NOMO-1 (cell line): ENCODE measurements around the gene WWC2.

Experiments
- DNase-seq, 2 experiments: peaks; one replicate each; lab custom pipeline; 2025; ENCODE audit not compliant: unreplicated experiment in 2 of 2; lab: John Stamatoyannopoulos, UW

WWC2 gene

DNA sequence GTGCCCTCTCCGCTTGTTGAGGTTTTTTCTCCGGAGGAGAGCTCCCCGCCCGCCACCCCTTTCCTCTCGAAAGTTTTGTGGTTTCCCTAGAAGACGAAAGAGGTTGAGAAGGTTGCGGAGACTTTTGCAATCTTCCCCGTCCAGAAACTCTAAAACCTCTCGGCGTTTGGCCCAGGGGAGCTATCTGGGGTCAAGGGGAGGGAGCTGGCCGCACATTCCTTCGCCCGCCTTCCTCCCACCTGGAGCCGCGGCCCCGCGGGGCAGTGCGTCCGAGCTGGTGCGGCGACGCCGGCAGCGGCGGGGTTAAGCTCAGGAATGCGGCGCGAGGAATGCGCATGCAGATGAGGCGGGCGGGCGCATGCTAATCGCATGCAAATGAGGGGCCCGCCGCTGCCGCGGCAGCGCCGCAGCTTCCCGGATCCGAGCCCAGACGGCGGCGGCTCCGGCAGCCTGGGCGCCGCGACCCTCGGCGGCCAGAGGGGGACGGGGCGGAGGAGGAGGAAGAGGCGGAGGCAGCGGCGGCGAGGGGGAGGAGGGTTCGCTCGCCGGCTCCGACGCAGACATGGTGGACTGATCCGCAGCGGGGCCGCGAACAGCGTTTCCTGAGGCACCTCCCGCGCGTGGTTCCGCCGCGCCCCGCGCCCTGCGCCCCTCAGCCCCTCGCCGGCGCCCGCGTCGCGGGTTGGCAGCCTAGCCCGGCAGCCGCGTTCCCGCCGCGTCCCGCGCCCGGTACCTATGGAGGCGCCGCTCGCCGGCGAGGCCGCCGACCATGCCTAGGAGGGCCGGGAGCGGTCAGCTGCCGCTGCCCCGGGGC, at the start of gene WWC2:
Gene WWC2 (plus strand): TSS at position 535 of the 814 bp plus-strand sequence. CDS start 235 bp downstream, at position 770.
- peak; percentile 79 to 80 for DNase-seq

DNA sequence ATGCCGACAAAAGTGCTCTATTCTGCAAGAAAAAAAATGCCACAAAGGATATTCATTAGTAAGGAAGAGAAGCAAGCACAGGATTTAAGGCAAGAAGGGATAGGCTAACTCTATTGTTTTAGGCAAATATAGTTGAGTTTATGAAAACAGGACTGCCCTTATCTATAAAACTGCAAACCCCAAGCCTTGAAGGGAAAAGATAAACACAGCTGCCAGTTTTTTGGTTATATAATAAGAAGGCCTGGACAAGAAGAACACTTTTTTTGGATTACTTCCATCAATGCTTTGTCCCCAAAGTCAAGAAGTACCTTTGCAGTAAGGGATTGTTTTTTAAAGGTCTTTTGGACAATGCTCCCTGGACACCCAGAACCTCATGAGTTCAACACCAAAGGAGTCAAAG, 45.4 kb upstream of the WWC2 start:
- no peak for DNase-seq

DNA sequence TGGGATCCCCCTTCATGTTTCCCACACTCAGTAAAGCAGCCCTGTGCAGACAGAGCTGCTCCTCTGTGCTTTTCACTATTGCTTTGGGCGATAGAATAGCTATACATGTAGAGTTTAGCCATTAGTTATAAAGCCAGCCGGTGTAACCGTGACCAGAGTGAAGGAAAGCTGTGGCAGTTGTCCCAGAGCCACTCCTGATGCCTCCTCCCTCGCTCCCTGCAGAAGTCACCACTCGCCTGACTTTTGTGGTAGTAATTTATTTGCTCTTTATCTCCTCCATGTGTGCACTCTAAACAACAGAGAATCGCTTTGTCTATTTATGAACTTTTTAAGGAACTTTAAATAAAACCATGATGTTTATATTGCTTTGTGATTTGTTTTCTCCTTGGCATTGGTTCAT, 41.8 kb upstream of the WWC2 start:
- no peak for DNase-seq

DNA sequence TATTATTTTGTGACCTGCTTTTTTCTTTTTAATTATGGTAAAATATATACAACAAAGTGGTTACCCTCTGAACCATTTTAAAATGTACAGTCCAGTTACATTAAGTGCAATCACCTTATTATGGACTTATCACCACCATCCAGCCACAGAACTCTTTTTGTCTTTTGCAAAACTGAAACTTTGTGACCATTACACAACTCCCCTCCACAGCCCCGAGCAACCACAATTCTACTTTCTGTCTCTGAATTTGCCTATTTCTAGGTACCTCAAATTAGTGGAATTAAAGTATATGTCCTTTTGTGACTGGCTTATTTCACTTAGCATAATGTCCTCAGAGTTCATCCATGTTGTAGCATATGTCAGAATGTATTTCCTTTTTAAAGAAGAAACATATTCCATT, 39.3 kb upstream of the WWC2 start:
- DNase-seq = no peak

DNA sequence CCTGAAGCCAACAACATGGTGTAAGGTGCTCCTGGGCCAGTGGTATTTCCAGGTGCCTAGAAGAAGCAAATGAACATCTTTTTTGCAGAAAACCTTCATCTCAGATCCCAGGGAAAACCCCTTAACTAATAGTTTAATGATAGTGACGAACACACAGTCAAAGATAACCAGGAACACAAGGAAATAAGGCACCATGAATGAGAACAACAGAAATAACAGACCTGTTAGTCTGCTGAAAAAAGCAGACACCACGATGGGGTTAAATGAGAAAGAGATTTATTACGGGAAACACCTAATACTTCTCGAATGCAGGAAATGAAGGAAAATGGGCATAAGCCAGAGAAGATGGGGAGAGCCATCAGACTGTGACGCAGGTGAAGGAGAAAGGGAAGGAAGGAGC, 30.6 kb upstream of the WWC2 start:
- DNase-seq = no peak

DNA sequence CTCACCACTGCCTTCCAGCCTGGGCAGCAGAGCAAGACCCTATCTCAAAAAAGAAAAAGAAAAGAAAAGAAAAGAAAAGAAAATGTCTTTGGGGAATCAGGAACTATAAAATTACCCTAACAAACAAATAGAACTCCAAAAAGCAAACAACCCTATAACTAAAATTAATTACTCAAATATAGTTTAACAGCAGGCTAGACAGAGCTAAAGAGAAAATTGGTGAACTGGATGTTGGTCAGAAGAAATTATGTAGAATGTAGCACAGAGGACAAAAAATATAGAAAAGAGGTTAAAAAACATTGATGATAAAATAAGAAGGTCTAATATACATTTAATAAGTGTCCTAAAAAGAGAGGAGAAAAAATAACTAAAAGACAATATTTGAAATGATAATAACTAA, 27.8 kb upstream of the WWC2 start:
- no peak for DNase-seq

DNA sequence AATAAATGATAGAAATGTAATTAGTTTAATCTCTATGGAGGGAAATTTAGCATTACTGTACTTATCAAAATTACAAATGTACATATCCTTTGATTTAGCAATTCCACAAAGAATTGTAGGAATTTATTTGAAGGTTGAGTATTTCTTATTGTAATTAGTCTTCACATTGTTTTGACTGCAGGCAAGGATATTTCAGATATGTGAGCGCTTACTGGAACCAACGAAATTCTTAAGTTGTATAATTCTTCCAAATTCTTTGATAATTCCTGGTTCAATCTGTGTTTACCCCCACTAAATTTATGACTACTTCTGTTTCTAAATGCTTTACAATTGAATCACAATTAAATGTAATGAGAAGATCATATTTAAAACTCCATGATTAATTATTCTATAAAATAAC, 26.9 kb upstream of the WWC2 start:
- no peak for DNase-seq

DNA sequence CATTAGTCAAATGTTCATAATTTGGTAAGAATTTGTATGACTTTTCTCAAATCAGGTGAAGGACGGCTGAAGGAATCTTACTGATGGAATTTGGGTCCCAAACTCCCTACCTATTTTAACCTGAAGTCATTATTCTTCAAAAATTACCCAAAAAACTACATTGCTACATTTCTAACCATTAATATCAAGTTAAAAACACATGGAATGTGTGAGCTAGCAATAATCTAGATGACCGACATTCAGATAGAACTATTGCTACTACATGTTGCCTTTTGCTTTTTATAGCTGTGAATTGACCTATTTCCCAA, 25.3 kb upstream of the WWC2 start:
- no peak for DNase-seq

DNA sequence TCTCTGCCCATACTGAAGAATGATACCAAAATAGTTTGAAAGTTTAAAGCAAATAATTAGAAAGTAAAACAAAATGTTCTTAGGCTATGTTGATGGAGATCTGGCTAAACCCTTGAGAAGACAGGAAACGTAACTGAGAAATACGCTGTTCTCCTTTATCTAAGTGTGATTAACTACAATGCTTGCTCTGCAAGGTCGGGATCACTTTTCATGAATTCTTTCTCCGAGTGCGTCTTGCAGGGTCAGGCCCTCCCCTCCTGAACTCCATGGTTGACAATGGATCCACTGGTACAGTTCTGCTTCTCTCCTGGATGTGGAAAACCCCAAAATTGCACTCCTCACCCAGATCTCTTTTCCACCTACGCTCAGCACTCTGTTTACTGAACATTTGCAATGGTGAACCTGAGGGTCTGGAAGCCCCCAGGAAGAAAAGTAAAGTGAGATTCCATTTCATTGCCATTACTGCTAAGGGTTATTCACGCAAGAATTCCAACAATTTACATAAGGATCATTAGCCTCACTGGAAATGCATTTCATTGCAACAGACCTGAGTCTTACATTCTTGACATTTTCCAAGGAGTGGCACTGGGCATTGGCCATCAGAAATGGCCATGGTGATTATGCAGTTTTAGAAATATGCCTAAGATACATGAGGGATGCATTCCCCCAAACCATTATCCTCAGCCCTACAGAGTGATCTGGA, 24.6 kb upstream of the WWC2 start:
- no peak for DNase-seq

DNA sequence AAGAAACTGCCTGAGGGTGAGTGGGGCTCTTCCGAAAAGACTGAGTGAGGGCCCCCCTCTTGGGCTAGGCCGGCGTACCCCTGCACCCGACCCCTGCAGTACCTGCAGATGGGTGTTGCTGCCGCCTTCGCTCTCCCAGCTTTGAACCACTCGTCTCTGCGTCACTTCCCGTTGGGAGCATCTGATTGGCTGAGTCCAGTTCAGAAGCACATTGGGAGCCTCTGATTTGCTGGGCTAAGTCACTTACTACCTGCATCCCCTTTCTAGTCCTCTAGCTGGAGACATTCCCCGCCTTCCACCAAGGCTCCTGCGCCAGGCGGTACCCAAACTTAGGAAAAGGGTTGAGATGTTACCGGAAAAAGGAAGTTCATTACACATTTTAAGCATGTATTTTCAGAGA, 20.4 kb upstream of the WWC2 start:
- no peak for DNase-seq

DNA sequence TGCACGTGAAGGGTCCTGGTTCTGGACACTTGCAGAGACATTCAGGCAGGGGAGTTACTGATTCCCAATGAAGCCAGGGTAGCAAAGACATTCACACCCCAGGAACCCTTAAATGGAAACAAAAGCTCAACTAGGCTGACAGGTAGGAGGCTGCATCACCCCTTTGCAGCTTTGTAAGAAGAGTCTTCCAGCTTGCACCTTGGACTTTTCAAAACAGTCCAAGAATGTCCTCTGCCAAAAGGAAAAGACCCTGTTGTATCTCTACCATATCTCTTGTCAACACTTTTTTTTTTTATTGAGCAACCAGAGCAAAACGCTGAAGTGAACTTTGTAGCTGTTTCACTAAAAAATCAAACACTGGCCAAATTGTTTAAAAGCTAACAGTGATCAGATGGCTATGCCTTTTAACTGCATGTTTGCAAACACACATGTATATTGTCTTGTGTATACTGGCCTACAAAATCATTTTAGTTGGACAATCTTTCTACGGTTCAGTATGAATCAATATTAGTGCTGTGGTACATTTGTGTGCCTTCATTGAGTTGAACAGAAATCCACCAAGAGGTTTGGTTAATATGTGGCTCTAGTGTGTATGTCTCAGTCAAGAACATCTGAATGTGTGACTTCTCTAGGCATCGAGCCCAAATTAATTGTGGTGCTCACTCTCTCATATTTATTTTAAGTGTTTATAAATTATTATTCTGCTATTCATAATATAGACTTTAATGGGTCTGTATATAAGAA, 18.5 kb upstream of the WWC2 start:
- DNase-seq = no peak

DNA sequence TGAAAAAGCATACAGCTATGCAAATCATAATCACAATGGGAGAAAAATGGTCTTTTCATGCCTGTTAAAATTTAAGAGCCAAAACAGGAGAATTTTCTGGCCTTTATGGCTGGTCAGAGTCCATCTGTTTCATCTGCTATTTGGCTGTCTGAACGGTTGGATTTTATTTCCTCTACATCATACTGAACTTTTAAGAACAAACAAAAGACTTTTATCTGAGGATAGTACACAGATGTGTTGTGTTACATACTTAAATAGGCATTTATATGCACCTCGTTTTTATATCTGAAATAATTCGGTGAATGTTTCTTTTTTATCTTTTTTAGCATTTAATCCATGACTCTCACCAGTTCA, 18.0 kb upstream of the WWC2 start:
- DNase-seq = no peak

DNA sequence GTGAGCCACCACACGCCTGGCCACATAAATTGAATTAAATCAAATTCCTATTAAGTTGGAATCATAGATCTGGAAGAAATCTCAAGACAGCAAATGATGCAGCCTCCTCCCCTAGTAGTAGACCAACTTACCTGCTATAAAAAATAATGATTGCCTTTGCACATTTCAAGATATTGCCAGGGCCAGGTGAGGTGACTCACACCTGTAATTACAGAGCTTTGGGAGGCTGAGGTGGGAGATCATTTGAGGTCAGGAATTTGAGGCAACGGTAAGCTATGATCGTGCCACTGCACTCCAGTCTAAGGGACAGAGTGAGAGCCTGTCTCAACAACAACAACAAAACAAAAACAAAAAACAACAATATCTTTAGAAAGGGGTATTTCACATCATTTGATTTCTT, 17.0 kb upstream of the WWC2 start:
- DNase-seq = no peak

DNA sequence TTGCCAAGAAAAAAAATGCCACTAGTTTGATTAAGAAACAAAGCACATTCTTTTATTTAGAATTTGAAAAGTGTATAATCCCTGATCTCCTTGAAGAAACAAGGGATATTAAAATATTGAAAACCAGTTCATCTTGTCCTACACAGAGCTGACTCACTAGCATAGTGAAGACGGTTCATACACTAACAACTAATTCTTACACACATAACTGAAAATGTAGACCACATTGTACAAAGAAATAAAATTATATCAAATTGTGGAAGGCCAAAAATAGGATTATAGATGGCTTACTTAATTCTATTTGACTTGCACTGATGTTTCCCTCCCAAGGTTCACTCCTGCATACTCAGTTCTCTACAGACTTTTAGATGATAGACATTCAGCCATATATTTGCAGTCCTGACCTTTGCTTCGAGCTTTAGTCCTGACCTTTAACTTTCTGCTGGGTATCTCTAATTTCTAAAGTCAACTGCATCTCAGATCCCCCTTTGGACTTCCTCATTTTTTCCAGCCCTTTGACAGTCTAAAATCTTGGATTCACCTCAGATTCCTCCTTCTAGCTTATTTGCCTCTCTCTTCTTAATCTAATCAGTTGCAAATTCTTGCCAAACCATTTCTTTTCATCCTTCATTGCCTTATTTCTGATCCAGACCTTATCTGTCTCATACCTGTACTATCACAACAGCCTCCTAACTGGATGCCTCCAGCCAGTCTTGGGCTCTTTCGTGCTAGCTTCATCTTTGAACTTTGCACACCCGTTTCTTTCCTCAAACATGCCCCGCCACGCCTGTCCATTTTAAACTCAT, 4.5 kb upstream of the WWC2 start:
- DNase-seq = no peak

DNA sequence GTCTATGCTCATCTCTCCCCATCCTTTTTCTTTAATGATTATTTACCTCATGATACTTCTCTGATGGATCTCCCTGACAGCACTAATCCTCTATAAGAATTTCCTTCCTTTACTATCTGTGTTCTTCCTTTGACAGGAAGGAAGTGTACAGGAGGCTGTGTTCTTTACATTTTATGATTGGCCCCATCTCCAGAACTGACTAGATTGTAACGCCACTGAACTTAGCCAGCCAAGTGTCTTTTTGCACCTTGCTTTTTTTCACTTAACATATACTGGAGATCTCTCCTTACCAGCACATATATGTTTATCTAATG, 3.9 kb upstream of the WWC2 start:
- DNase-seq = no peak

DNA sequence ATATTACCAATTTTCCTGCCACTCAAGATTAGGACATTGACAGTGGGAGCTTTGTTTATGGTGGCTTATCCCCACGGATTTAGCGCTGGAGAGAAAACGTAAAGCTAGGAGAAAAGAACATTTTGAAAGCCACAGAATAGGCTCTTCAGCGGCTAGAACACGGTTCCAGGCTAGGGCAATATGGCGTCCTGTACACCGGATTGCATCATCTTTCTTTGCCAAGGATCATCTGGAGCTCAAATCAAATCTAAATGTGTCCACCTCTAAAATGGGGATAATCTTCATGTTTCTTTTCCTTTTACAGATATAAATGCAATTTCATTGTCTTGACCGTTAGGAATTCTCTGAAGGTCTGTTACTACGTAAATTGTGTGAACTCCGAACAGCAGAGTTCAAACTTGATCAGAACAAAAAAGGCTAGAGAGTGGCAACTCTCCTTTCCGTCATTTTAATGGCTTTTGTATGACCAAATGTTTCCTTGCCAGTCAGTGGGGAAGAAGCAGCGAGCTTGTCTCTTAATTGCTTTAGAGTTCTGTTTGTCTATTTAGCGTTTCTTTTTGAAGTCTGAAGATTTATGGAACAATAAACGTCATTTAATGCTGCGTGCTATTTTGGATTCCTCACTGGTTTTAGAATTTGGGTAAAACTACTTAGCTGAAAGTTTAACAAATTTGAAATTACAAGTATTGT, 2.6 kb upstream of the WWC2 start:
- no peak for DNase-seq

DNA sequence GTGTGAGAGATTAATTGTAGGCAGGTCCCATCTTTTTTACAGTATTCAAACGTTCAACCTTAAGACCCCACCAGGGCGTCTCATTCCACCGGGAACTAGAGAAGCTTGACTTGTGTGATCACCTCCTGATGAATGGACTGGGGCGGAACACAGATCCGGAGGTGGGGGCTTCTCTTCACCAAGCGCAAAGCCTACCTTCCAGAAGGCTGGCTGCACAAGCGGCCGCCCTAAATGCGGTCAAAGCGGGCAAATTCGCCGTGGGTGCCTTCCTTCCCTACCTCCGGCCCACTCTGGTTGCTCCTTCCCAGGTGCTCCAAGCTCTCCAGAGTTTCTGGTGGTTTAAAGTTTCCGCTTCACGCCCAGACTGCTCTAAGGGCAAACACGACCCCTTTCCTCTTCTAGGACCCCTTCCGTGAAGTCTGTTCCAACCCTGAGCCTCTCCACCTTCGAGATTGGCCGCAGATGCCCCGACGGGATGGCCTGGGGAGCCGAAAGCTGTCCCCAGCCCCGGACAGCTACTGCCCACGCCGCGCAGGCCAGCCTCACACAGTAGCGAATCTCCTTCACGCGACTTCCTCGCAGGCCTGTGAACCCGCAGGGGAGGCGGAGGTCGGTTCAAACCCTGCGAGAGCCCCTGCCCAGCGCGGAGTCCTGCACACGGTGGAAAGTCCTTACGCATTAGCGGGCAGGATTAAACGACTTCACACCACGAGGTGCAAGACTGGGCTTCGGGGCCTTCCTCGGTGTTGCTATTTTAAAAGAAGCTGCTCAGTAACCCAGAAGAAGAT, 1.6 kb upstream of the WWC2 start:
- no peak for DNase-seq

DNA sequence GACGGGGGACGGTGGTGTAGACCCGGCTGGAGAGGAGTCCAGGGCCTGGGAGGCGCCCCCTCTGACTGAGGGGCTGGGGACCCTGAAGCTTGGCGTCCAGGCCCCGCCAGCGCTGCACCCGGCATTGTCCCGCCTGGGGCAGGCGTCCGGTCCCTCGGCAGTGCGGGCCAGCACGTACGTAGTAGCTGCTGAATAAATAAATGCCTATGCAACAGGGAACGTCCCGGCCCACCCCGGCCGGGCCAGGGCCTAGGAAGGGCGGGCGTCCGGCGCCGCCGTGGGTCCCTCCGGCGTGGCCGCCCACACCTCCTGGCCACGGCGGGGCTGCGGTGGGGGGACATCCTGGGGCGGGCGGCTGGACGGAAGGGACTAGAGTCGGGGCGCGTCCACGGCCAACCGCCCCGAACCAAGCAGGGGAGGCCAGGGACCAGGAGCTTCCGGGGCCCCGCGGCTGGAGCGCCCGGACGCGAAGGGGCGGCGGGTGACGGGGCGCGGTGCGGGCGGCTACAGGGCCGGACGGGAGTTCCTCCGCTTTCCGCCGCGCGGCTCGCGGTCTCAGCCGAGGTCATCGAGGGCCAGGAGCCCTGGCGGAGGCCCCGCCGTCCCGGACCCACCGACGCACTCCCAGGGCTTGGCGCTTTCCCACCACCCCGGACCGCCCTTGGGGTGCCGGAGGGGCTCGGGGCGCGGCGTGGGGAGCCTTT, 886 bp upstream of the WWC2 start:
- peak in 1 of 2 experiments; percentile 42 for DNase-seq

DNA sequence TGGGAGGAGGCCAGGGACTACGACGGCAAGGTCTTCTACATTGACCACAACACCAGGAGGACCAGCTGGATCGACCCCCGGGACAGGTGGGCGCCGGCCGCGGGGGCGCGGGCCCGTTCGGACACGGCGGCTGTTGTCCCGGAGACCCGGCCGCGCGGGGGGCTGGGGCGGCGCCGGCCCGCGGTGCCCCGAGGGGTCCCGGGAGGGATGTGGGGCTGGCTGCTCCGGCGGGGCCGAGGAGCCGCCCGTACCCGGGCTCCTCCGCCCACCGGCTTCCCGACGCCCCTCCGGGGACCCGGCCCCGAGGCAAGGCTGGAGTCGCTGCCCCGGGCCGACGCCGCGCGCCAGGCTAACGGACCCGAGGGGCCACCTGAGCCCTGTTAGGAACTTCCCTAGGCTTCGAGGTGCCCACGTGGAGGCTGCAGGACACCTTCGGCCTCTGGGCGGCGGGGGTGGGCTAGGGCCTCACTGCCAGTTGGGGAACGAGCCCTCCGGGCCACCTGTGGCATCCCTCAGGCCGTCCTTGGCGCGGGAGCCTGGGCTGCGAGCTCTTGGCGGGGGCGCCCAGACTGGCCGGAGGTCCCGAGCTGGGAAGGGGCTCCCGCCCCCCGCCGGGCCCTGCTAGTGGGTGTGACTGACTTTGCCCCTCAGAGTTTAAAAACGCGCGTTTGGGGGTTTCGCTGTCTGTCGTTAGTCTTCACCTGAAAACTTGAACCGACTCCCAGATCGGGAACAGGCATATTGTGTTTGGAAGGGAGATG, 660 bp downstream of the WWC2 start:
- no peak for DNase-seq
